ENCODE results near the gene PCNT.
A peak's percentile ranks its signal among the peaks of the same experiment; 100 is the strongest.
"Not testable (repeated sequence)": the region's sequence is repeated elsewhere in the genome, so short reads cannot be mapped to it uniquely, and the experiment has no call there.

Gene PCNT

GRCh38 chr21:46431448-46431847 lies 107.5 kb downstream of the PCNT start:
- DNase-seq: no peak

GRCh38 chr21:46431884-46432488 lies 108.0 kb downstream of the PCNT start:
- DNase-seq: no peak

GRCh38 chr21:46433116-46433515 lies 109.2 kb downstream of the PCNT start:
- not testable (repeated sequence) for DNase-seq

GRCh38 chr21:46434322-46434958 lies 110.5 kb downstream of the PCNT start:
- no peak for DNase-seq

- no peak for DNase-seq
Observed at GRCh38 chr21:46435786-46436227, 111.9 kb downstream of the PCNT start.

GRCh38 chr21:46436621-46437020 lies 112.7 kb downstream of the PCNT start:
- no peak for DNase-seq

- no peak for DNase-seq
Observed at GRCh38 chr21:46437096-46437498, 113.1 kb downstream of the PCNT start.

- DNase-seq: no peak
Observed at GRCh38 chr21:46437511-46437910, 113.6 kb downstream of the PCNT start.

- no peak for DNase-seq
Observed at GRCh38 chr21:46438241-46438640, 114.3 kb downstream of the PCNT start.

GRCh38 chr21:46439906-46440305 lies 116.0 kb downstream of the PCNT start:
- no peak for DNase-seq

- no peak for DNase-seq
Observed at GRCh38 chr21:46441331-46441730, 117.4 kb downstream of the PCNT start.

- DNase-seq: no peak
Observed at GRCh38 chr21:46441961-46442498, 118.1 kb downstream of the PCNT start.

- no peak for DNase-seq
Observed at GRCh38 chr21:46442938-46443337, 119.0 kb downstream of the PCNT start.

GRCh38 chr21:46443910-46444309 lies 120.0 kb downstream of the PCNT start:
- DNase-seq: no peak

- DNase-seq: no peak
Observed at GRCh38 chr21:46448108-46448507, 124.2 kb downstream of the PCNT start.

GRCh38 chr21:46448855-46449254 lies 124.9 kb downstream of the PCNT start:
- not testable (repeated sequence) for DNase-seq

GRCh38 chr21:46452710-46453109 lies 128.8 kb downstream of the PCNT start:
- no peak for DNase-seq

GRCh38 chr21:46454142-46454541 lies 130.2 kb downstream of the PCNT start:
- no peak for DNase-seq

- DNase-seq: no peak
Observed at GRCh38 chr21:46454634-46455390, 130.9 kb downstream of the PCNT start.

- DNase-seq: no peak
Observed at GRCh38 chr21:46455575-46456385, 131.8 kb downstream of the PCNT start.

GRCh38 chr21:46456750-46457149 lies 132.8 kb downstream of the PCNT start:
- DNase-seq: no peak

- DNase-seq: peak; percentile 34
Observed at GRCh38 chr21:46457801-46458314, 133.9 kb downstream of the PCNT start.
